IPS DF 6.9 (cell line): ENCODE results near the gene FAM98C.

Source experiments
- DNase-seq: peaks from one replicate; pipeline ENCODE4 v3.0.0-alpha.2; 2013; ENCODE audit warnings: low read depth, low spot score
- H3K27ac ChIP-seq: one replicate; pipeline ENCODE4 v1.5.1; 2013; ENCODE audit warnings: low read length, control low read depth
- H3K27me3 ChIP-seq: 2 replicates; pipeline ENCODE4 v1.6.1; 2013; ENCODE audit warnings: mild to moderate bottlenecking, low read length; ENCODE audit not compliant: control insufficient read depth, insufficient read depth
- H3K36me3 ChIP-seq: 2 replicates; pipeline ENCODE4 v1.6.1; 2013; ENCODE audit warnings: low read length; ENCODE audit not compliant: control insufficient read depth, insufficient read depth
- H3K4me1 ChIP-seq: 2 replicates; pipeline ENCODE4 v1.6.1; 2013; ENCODE audit warnings: low read length; ENCODE audit not compliant: control insufficient read depth, insufficient read depth
- H3K4me3 ChIP-seq: 2 replicates; pipeline ENCODE4 v1.5.1; 2013; ENCODE audit warnings: mild to moderate bottlenecking, low read length
- H3K9me3 ChIP-seq: 2 replicates; pipeline ENCODE4 v1.6.1; 2013; ENCODE audit warnings: low read length, inconsistent platforms; ENCODE audit not compliant: control insufficient read depth, insufficient read depth
- WGBS: extraction: QIAGEN DNeasy Blood & Tissue Kit; methylation state at CpG from one replicate; pipeline ENCODE4 v1.1.7; 2013; ENCODE audit warnings: mixed read lengths, missing lambda C conversion rate; ENCODE audit not compliant: insufficient read length, insufficient coverage; 5-methylcytosine and 5-hydroxymethylcytosine counted together

FAM98C gene

GRCh38 chr19:38377052-38377451 is 25.8 kb upstream of the FAM98C start:
- DNase-seq: no peak
- WGBS: no CpG with 5 or more reads among the region's 4 CpGs
- H3K9me3 ChIP-seq: no peaks in the 10 kb centered on the region
- no peak overlapping the region for H3K27ac ChIP-seq
- H3K4me3 ChIP-seq: no peak overlapping the region
- no peaks in the 10 kb centered on the region for H3K27me3 ChIP-seq
- H3K36me3 ChIP-seq: peaks cover 19% of the 10 kb centered on the region
- 0 out of 2 replicates have a peak, but pooled peaks cover 4% of the 10 kb centered on the region for H3K4me1 ChIP-seq

DNA sequence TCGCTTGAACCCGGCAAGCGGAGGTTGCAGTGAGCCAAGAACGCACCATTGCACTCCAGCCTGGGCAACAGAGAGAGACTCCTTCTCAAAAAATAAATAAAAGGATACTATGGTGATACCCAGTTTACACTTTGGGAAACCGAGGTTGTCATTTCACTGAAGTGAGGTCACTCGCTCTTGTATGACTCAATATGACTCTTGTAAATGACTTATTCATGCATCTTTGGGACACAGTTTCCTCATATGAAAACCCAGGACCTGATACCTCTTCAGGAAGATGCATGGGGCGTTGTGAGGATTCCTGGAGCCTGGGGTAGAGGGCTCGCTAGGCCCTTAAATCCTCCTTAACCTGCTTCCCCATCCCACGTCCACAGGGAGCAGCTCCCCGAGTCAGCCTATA is 24.0 kb upstream of the FAM98C start:
- Histone ChIP-seq H3K27ac (no peak overlapping the region), H3K4me3 (no peak overlapping the region), H3K36me3 (peaks cover 23% of the 10 kb centered on the region), H3K4me1 (0 out of 2 replicates have a peak, but pooled peaks cover 4% of the 10 kb centered on the region), H3K9me3 (no peaks in the 10 kb centered on the region), H3K27me3 (no peaks in the 10 kb centered on the region)
- no peak for DNase-seq
- no CpG with 5 or more reads among the region's 10 CpGs for WGBS

- H3K36me3 ChIP-seq: peaks cover 23% of the 10 kb centered on the region
- no peak for DNase-seq
- no peaks in the 10 kb centered on the region for H3K9me3 ChIP-seq
- no CpG with 5 or more reads among the region's 9 CpGs for WGBS
- H3K27me3 ChIP-seq: no peaks in the 10 kb centered on the region
- H3K4me3 ChIP-seq: no peak overlapping the region
- no peak overlapping the region for H3K27ac ChIP-seq
- H3K4me1 ChIP-seq: peaks cover 4% of the 10 kb centered on the region; the same call in 1 of the 2 replicates
Measured at GRCh38 chr19:38381138-38381537, 21.8 kb upstream of the FAM98C start.

GRCh38 chr19:38383184-38383583 is 19.7 kb upstream of the FAM98C start:
- Histone ChIP-seq H3K27me3 (no peaks in the 10 kb centered on the region), H3K4me3 (no peak overlapping the region), H3K9me3 (no peaks in the 10 kb centered on the region), H3K27ac (no peak overlapping the region), H3K4me1 (peaks cover 4% of the 10 kb centered on the region; the same call in 1 of the 2 replicates), H3K36me3 (peaks cover 23% of the 10 kb centered on the region)
- WGBS: no CpG with 5 or more reads among the region's 10 CpGs
- no peak for DNase-seq

- no CpG with 5 or more reads among the region's 2 CpGs for WGBS
- H3K9me3 ChIP-seq: no peaks in the 10 kb centered on the region
- peaks cover 4% of the 10 kb centered on the region; the same call in 1 of the 2 replicates for H3K4me1 ChIP-seq
- no peak overlapping the region for H3K27ac ChIP-seq
- H3K4me3 ChIP-seq: no peak overlapping the region
- no peaks in the 10 kb centered on the region for H3K27me3 ChIP-seq
- peaks cover 23% of the 10 kb centered on the region for H3K36me3 ChIP-seq
- DNase-seq: no peak
Measured at GRCh38 chr19:38383743-38384142, 19.1 kb upstream of the FAM98C start.

GRCh38 chr19:38384209-38385027 is 18.5 kb upstream of the FAM98C start:
- Histone ChIP-seq H3K4me3 (no peak overlapping the region), H3K36me3 (peaks cover 18% of the 10 kb centered on the region), H3K27ac (no peak overlapping the region), H3K27me3 (no peaks in the 10 kb centered on the region), H3K9me3 (no peaks in the 10 kb centered on the region), H3K4me1 (peaks cover 4% of the 10 kb centered on the region; the same call in 1 of the 2 replicates)
- WGBS: no CpG with 5 or more reads among the region's 10 CpGs
- no peak for DNase-seq

- no peak for DNase-seq
- no CpG with 5 or more reads among the region's 40 CpGs for whole genome bisulfite sequencing
- H3K27ac ChIP-seq: no peak overlapping the region
- H3K9me3 ChIP-seq: no peaks in the 10 kb centered on the region
- H3K27me3 ChIP-seq: no peaks in the 10 kb centered on the region
- H3K36me3 ChIP-seq: peaks cover 18% of the 10 kb centered on the region
- H3K4me3 ChIP-seq: no peak overlapping the region
- peaks cover 4% of the 10 kb centered on the region; the same call in 1 of the 2 replicates for H3K4me1 ChIP-seq
Measured at GRCh38 chr19:38385057-38385803, 17.7 kb upstream of the FAM98C start.

DNA sequence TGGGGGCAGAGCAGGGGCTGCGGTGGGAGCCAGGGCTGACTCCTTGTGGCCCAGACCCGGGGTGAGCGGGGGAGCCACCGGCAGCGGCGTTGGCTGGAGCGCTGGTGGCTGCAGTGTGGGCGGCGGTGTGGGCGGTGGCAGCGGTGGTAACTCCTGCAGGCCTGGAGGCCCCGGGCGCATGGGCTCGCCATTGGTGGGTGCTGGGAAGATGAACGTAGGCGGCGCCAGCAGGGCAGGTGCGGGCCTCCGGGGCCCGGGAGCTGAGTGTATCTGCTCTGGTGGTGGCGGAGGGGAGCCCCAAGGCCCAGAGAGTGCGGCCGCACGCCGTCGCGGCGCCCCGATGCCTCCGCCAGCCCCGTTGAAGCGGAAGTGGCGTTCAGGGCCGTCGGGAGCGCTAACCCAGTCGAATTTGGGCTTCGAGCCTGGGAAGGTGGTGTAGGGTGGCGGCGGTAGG is 17.1 kb upstream of the FAM98C start:
- Histone ChIP-seq H3K9me3 (no peaks in the 10 kb centered on the region), H3K36me3 (peaks cover 12% of the 10 kb centered on the region), H3K4me1 (peaks cover 6% of the 10 kb centered on the region; the same call in 1 of the 2 replicates), H3K27me3 (no peaks in the 10 kb centered on the region), H3K4me3 (no peak overlapping the region), H3K27ac (no peak overlapping the region)
- no peak for DNase-seq
- no CpG with 5 or more reads among the region's 40 CpGs for WGBS

- no CpG with 5 or more reads among the region's 61 CpGs for WGBS
- H3K36me3 ChIP-seq: peaks cover 6% of the 10 kb centered on the region
- no peaks in the 10 kb centered on the region for H3K27me3 ChIP-seq
- H3K27ac ChIP-seq: no peak overlapping the region
- no peak overlapping the region; the same call in 1 of the 2 replicates for H3K4me3 ChIP-seq
- no peaks in the 10 kb centered on the region for H3K9me3 ChIP-seq
- DNase-seq: no peak
- H3K4me1 ChIP-seq: peaks cover 6% of the 10 kb centered on the region; the same call in 1 of the 2 replicates
Measured at GRCh38 chr19:38386300-38386970, 16.5 kb upstream of the FAM98C start.

DNA sequence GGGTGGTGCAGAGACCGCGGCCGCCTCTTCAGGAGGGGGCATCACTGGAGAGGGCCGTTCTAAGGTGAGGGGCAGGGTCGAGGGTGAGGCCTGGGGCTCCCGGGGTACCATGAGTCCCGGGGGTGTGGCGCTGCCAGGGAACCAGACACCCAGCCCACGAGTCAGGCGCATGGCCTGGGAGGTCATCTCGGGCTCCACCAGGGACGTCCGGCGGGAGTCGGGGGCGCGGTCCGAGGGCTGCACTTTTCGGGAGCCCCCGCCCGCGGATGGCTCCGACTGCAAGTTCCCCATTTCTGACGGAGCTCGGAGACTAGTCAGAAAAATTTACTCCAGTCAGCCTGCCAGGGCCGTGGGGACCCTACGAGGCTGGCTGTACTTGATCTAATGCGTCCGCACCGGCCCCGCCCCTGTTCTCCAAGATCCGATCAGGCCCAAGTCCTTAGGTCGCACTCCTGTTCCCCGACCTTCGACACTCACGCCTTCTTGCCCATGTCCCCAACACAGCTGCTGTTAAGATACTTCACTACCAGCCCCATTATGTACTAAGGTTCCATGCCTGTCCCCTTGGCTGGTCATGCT is 15.8 kb upstream of the FAM98C start:
- H3K4me3 ChIP-seq: peak overlapping the region; percentile 57; the same call in 1 of the 2 replicates
- peaks cover 6% of the 10 kb centered on the region; the same call in 1 of the 2 replicates for H3K4me1 ChIP-seq
- no peak overlapping the region for H3K27ac ChIP-seq
- H3K27me3 ChIP-seq: no peaks in the 10 kb centered on the region
- H3K36me3 ChIP-seq: peaks cover 3% of the 10 kb centered on the region
- H3K9me3 ChIP-seq: no peaks in the 10 kb centered on the region
- WGBS: no CpG with 5 or more reads among the region's 36 CpGs
- DNase-seq: no peak
